Muscle of back (tissue), 11 donors: Measurements from ENCODE around the gene PABPN1L. TPM values are rescaled to one million over a fixed set of nuclear protein-coding genes. Genes with fewer than 3 reads are reported as not detected.
"Not testable (repeated sequence)": the region's sequence is repeated elsewhere in the genome, so short reads cannot be mapped to it uniquely, and the experiment has no call there.

Experiments used
- DNase-seq, 3 donors: peaks; one replicate each; pipeline versions ENCODE4 v3.0.0 to v3.0.0-alpha.2; 2013
- polyA plus RNA-seq, 10 donors: library from polyadenylated mRNA; unstranded; fragments of 120-200 nt; gene quantifications; one replicate each; pipeline ENCODE4 v1.2.1, GENCODE V29; 2013; ENCODE audit not compliant: insufficient read length in 10 of 10

PABPN1L gene
- polyA plus RNA-seq, 10 donors, result 0.20 TPM; not detected in 9

DNA sequence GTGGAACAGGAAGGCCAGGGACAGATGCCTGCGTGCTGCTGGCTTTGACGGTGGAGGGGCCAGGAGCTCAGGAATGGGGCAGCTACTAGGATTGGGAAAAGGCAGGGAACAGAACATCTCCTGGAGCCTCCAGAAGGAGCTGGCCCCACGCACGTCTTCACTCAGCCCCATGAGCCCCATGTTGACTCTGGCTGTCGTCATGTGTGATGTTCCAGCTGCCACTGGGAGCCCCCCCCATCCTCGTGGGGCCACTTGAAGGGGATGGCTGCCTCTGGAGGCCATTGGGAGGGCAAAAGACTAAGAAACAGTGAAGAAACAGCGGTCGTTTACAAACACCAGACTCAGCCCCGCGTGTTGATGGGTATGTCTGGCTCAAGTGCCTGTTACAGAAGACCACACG lies 36.2 kb downstream of the PABPN1L start:
- DNase-seq, result no peak

DNA sequence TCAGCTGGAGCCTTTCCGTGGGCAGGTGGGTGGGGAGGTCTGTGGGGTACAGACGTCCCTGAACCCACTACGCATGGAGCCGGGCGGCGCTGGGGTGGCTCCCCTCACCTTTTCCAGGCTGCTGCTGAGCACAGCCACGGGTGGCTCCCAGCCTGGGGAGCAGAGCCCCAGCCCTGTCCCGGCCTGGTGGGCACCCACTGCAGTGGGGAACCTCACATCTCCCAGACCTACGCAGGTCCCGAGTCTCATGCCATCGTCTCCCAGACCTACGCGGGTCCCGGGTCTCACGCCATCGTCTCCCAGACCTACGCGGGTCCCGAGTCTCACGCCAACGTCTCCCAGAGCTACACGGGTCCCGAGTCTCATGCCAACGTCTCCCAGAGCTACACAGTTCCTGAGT lies 37.7 kb downstream of the PABPN1L start:
- DNase-seq, result no peak

DNA sequence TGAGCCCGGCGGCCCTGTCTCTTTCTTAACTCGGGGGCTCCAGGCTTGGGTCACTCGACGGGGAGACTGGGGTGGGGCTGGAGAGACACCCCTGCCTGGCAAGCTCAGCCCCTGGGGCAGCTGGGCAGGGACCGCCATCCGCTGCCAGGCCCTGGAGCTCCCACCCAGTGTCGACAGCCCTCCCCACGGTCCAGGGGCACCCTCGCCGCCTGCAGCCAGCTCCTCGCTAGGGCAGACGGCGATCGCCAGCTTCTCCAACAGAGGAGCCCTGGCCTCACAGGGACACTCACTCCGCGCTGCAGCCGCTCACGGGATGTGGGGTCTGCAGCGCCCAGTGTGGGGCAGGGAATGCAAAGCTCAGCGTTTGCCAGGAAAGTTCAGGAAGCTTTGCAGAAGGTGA lies 38.7 kb downstream of the PABPN1L start:
- no peak for DNase-seq

DNA sequence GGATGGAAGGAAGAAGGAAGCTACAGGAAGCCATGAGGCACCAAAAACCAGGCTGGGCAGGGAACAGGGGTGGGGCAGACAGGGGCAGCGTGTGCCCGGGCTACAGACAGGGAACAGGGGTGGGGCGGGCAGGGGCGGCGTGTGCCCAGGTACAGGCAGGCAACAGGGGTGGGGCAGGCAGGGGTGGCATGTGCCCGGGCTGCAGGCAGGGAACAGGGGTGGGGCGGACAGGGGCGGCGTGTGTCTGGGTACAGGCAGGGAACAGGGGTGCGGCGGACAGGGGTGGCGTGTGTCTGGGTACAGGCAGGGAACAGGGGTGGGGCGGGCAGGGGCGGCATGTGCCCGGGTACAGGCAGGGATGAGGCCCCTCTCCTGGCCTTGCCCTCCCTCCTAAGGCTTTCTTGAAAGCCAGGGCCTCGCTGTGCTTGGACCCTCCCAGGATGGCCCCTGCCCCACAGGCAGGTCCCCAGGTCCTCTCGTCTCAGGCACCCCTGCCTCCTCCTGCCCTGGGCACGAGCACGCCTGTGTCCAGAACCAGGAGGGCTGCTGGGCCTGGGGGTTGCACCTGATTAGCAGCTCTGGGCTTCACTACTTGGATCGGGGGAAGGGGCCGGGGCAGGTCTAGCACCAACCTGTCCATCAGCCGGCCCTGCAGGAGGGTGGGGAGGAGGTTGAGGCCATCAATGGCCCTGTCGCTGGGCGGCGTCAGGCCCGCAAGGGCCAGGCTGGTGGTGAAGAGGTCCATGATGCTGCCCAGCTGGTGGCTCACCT lies 40.2 kb downstream of the PABPN1L start:
- DNase-seq, result no peak

DNA sequence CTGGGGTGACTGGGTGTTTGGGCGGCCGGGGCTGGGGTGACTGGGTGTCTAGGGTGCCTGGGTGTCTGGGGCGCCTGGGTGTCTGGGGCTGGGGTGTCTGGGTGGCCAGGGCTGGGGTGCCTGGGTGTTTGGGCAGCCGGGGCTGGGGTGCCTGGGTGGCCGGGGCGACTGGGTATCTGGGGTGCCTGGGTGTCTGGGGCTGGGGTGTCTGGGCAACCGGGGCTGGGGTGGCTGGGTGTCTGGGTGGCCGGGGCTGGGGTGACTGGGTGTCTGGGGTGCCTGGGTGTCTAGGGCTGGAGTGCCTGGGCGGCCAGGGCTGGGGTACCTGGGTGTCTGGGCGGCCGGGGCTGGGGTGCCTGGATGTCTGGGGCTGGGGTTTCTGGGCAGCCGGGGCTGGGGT lies 41.3 kb downstream of the PABPN1L start:
- no peak for DNase-seq

DNA sequence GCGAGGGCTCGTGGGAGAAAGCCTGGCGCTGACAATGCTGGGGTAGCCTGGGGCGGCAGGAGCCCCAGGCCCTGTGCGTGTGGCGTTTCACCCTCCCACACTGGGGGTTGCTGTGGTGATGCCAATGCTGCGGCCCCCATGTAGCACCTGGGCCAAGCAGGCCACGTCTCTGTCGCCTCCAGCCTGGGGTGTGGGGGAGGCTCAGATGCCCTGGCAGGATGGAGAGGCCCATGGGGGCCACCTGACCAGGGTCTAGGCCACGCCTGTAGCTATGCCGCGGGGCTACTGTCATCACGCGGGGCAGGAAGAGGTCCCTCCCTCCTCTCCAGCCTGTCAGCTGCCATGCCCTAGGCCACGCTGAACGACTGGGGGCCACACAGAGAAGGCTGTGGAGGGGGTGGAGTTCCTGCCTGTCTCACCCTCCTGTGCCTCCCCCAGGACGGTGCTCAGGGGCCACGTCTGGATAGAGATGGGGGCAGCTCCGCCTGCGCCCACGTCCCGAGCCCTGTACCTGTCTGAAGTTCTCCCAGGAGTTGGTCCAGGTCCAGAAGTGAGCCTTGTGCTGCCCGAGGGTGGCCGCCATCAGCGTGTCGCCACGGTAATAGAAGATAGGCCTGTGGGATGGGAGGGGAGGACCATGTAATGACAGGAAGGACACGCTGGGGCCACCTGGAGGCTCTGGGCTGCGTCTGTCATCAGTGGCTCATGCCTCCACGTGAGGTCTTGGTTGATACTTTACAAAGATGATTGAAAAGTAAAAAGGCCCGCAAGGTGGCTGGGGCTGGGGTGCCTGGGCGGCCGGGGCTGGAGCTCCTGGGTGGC lies 42.0 kb downstream of the PABPN1L start:
- no peak for DNase-seq

DNA sequence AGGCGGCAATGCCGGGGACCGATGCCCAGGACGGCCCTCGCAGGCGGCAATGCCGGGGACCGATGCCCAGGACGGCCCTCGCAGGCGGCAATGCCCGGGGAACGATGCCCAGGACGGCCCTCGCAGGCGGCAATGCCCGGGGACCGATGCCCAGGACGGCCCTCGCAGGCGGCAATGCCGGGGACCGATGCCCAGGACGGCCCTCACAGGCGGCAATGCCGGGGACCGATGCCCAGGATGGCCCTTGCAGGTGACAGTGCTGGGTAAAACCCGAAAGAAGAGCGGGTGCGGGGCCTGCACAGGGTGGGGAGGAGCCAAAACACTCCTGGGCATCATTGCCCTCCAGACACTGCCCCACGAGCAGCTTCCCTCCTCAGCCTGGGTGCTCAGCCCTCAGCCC lies 42.8 kb downstream of the PABPN1L start:
- not testable (repeated sequence) for DNase-seq

DNA sequence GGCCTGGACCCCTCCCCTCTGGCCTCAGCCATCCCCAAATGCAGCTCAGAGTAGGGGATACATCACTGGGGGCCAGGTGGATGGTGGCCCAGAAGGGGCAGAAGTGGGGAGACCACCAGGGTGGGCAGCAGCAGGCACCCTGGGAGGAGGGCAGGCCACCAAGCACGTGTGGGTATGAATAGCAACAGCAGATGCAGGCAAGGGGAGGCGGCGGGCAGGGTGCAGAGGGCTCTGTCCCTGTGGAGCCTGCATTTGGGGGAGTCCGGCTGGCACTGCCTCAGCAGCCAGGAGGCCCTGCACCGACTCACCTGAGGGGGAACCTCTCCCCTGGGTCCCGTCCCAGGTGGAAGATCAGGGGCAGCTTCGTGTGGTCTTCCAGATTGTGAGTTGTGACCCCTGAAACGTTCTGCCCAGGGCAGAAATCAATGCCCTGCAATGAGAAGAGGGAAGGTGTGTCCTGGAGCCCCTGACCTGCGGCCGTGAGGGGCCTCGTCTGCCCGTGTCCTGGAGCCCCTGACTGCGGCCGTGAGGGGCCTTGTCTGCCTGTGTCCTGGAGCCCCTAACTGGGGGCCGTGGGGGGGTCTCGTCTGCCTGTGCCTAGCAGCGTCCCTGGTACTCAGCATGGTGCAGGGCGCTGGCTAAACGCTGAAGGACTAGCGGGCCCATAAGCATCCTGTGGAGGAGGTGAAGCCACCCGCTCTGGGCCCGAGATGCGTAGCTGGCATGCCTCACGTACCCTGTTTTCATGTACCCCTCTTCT lies 44.0 kb downstream of the PABPN1L start:
- no peak for DNase-seq

DNA sequence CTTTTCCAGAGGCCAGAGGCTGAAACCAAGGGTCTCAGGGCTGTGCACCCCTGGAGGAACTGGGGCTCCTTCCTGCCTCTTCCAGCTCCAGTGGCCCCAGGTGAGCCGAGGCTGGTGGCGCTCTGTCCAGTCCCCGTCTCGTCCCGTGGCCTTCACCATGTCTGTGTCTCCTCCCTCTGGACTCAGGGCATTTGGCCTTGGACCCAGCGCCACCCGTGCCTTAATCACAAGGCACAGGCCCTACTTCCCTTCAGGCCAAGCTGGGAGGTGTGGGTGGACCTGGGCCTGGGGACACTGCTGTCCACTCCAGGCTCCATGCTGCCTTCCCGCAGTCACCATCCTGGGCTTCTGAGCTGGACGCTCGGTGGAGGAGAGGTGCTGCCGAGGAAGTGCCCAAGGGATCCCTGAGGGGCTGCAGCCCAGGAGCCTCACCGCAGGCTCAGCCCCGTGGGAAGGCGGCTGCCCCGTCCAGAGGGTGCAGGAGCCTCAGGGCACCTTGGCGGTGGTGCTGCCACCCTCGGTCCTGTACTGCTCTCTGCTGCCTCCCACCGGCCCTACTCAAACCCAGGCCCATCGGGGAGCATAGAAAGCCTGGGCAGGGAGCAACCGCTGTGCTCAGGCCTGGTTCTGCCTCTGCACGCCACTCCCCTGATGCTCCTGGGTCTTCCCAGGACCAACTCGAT lies 45.2 kb downstream of the PABPN1L start:
- no peak for DNase-seq

DNA sequence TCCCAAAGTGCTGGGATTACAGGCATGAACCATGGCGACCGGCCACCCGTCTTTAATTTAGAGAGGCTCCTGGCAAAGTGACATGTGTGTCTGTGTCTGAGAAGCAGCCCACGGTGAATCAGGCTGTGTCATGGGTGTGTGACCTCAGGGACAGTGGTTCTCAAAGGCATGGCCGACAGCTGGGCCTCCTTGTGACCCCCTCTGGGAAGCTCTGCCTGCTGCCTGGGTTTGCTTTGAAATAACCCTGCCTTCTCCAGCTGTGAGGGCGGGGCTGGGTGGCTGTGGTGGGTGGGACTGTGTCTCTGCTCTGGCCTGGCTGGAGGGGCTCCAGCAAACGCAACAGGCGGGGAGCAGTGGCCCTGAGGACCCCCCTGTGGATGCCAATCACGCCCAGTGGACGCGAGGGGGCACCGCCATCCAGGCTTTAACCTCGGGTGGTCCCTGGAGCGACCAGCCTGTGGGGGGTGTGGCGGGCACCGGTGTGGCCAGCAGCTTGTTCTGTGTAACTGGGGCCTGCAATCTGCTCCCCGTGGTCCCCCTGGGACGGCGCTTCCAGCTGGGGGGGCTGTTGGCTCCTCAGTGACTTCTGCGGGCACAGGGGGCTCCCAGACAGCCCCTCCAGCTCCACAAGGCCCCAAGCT lies 46.0 kb downstream of the PABPN1L start:
- DNase-seq, result no peak

DNA sequence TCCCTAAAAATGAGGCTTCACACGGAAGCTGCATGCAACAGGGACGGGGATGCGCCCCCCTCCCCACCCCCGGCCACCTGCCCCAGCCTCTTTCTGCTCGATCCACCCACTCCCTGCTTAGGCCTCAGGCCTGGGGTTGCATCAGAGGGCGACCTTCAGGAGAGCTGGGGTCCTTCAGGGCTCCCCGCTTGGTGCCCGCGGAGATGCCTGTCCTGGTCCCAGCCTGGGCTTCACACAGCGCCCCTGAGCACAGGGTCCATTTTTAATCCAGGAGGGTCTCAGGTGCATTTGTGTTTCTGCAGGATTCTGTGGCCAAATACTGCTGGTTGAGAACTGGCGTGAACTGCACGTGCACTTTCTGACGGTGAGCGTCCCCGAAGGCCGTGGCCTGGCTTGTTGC lies 47.3 kb downstream of the PABPN1L start:
- DNase-seq, result no peak

DNA sequence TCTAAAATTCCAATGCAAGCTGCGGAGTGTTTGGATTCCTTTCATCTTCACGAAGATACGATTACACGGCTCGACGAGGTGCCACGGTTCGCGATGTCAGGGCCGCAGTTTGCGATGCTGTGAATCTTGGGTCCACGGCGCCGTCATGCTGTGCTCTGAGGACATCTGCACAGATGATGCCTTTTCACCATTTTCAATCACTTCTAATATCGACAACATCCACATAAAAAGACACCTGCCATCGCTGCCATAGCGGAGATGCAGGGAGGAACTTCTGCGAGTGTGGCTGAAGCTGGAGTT lies 47.9 kb downstream of the PABPN1L start:
- DNase-seq, result no peak

DNA sequence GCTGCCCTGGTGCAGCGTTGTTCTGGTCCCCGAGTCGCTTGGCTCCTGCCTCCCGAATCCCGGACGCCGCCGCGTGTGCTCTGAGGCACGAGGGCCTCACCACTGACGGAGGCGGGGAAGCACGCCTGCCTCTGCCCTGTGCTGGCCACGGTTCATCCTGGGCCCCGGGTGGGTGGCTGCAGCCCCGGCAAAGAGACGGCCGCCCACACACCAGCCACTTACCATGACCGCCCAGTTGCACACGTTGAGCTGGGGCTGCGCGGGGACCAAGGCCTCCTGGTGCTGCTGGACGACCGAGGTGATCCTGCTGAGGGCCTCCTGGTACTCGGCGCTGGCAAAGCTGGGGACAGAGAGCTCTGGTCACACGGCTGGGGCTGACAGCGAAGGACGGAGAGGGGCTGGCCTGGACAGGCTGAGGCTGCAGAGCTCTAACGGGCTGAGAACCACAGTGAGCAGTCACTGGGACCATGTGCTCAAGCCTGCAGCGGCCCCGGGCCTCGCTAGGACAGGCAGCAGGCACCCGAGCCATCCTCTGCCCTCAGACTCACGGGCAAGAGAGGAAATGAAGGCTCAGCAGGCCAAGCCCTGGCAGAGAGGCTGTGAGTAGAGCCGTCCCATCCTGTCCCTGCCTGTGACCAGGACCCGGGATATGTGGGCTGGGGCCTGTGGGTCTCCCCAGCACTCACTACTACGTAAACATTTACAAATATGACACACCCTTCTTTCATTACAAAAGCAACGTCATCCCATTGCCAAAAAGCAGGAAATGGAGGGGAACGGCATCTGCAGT lies 48.5 kb downstream of the PABPN1L start:
- no peak for DNase-seq

DNA sequence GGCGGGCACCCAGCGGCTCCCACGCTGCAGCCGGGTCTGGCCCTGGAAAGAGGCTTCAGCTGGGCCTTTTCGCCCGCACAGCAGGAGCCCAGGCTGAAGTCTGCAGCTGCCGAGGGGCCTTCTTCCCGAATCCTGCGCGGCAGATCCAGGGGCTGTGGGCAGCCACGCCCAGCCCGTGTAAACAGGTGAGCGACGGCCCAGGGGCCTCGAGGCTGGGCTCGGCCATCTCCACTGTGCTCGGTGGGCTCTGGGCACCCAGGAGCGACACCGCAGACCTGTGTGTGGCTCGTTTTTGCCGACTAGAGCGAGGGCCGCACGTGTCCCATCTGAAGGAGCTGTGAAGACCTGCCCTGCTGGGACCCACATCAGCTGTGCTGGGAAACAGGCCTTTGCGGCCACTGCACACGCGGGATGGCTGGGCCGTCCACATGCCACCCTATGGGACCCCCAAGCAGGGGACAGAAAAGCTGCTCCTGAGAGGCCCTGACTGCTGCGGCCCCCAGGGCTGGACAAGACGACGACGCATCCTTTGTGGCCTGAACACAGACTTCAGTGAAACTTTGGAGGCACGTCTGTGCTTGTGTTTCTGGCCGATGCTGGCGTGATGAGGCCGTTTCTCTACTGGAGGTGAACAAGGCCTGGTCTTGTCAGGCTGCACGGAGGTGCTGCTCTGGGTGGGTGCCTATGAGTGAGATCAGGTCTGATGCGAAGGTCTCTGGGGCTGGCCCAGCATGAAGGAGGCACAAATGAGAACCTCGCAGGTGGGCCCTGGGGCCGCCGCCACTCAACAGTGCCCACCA lies 49.5 kb downstream of the PABPN1L start:
- DNase-seq, result no peak

DNA sequence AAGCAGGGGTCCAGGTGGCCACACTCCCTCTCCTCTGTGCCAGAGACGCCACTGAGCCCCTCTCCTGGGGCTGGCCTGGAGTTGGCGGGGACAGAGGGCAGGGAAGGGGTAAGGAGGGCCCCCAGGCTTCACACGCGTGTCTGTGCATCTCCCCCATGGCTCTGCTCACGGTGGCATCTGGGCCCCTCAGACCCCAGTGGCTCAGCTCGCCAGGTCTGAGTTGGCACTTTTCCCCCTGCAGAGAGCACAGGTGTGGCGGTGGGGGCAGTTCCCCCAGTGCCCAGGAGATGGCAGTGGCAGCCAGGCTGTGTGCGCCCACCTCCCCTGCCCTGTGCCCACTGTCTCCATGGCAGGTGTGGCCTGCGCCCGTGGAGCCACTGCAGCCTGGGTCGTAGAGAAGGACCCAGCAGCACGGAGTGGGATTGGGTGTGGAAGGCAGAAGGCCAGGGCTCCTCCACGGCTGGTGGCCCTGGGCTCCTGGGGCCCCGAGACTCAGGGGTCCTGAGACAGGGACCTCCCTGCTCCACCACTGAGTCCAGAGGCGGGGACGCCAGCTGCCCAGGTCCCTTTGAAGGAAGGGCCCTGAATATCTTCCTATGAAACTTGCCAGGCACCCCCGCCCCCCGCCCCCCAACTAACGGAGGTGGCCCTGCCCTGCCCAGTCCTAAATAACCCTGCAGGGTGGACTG lies 50.4 kb downstream of the PABPN1L start:
- no peak for DNase-seq

DNA sequence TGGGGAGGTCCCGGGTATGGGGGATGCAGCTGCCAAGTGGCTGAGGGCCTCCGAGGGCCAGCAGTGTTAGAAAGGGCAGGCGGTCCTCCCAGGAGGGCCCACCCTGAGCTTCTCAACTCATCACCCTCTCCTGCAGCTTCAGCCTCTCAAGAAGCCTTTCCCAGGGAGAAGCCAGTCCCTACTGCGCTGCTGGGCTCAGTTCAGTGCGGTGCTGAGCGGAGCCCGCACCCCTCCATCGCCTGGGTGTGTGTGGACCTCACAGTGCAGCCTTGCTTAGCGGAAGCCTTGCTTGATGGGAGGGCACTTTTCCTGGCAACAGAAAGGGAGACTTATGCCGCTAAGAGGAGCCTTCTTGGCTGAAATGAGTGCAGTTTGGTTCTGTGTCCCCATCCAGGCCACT lies 51.2 kb downstream of the PABPN1L start:
- no peak for DNase-seq

DNA sequence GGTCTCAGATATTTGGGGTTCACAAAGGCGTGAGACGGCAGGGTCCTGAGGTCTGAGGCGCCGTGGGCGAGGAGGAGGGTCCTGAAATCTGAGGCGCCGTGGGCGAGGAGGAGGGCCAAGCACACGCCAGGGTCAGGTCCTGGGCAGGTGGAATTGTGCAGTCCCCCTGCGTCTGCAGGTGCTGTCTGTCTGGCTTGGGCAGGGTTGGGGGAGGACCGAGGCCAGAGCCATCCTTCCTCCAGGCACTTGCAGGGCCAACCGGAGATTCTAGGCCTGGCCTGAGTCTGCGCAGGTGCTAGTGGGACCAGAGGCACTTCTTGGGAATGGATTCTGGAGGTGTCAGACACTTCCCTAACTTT lies 52.3 kb downstream of the PABPN1L start:
- DNase-seq, result no peak
